IPS DF 6.9 (cell line): ENCODE data around the gene WDR12.
"Not testable (repeated sequence)": the region's sequence is repeated elsewhere in the genome, so short reads cannot be mapped to it uniquely, and the experiment has no call there.

Experiments
- DNase-seq: peaks from one replicate; pipeline ENCODE4 v3.0.0-alpha.2; 2013; ENCODE audit warnings: low read depth, low spot score
- H3K27ac ChIP-seq: one replicate; pipeline ENCODE4 v1.5.1; 2013; ENCODE audit warnings: low read length, control low read depth
- H3K27me3 ChIP-seq: 2 replicates; pipeline ENCODE4 v1.6.1; 2013; ENCODE audit warnings: mild to moderate bottlenecking, low read length; ENCODE audit not compliant: control insufficient read depth, insufficient read depth
- H3K36me3 ChIP-seq: 2 replicates; pipeline ENCODE4 v1.6.1; 2013; ENCODE audit warnings: low read length; ENCODE audit not compliant: control insufficient read depth, insufficient read depth
- H3K4me1 ChIP-seq: 2 replicates; pipeline ENCODE4 v1.6.1; 2013; ENCODE audit warnings: low read length; ENCODE audit not compliant: control insufficient read depth, insufficient read depth
- H3K4me3 ChIP-seq: 2 replicates; pipeline ENCODE4 v1.5.1; 2013; ENCODE audit warnings: mild to moderate bottlenecking, low read length
- H3K9me3 ChIP-seq: 2 replicates; pipeline ENCODE4 v1.6.1; 2013; ENCODE audit warnings: low read length, inconsistent platforms; ENCODE audit not compliant: control insufficient read depth, insufficient read depth
- WGBS: extraction: QIAGEN DNeasy Blood & Tissue Kit; methylation state at CpG from one replicate; pipeline ENCODE4 v1.1.7; 2013; ENCODE audit warnings: mixed read lengths, missing lambda C conversion rate; ENCODE audit not compliant: insufficient read length, insufficient coverage; 5-methylcytosine and 5-hydroxymethylcytosine counted together

Gene WDR12

GRCh38 chr2:202911512-202912341 is at the start of gene WDR12, which contains the start of gene CARF:
TSS of gene WDR12 (minus strand) at chr2:202911673. CDS start at chr2:202911476, 197 bp downstream.
TSS of gene CARF (plus strand) at chr2:202912275. CDS start at chr2:202941903, 29,628 bp downstream.
- Histone ChIP-seq H3K4me3 (peak within 1 kb of the TSS; percentile 90), H3K9me3 (no peaks in the 10 kb centered on the region; the same call in 1 of the 2 replicates), H3K27me3 (no peaks in the 10 kb centered on the region), H3K4me1 (no peaks in the 10 kb centered on the region), H3K36me3 (no peaks in the 10 kb centered on the region), H3K27ac (no peak within 1 kb of the TSS)
- WGBS = no CpG with 5 or more reads among the region's 39 CpGs
- peak; percentile 75 for DNase-seq

GRCh38 chr2:202960524-202960923 is 49.1 kb upstream of the WDR12 start:
- Histone ChIP-seq H3K4me3 (no peak overlapping the region), H3K27me3 (no peaks in the 10 kb centered on the region), H3K4me1 (no peaks in the 10 kb centered on the region), H3K36me3 (no peaks in the 10 kb centered on the region), H3K9me3 (no peaks in the 10 kb centered on the region), H3K27ac (no peak overlapping the region)
- DNase-seq = no peak
- no CpG with 5 or more reads among the region's 6 CpGs for WGBS

- no CpG with 5 or more reads among the region's 2 CpGs for WGBS
- Histone ChIP-seq H3K27ac (no peak overlapping the region), H3K4me1 (no peaks in the 10 kb centered on the region), H3K36me3 (no peaks in the 10 kb centered on the region), H3K27me3 (no peaks in the 10 kb centered on the region), H3K9me3 (no peaks in the 10 kb centered on the region), H3K4me3 (no peak overlapping the region)
- DNase-seq = no peak
These were observed 39.1 kb upstream of the WDR12 start for GRCh38 chr2:202950592-202950991.

GRCh38 chr2:202949333-202949732 is 37.9 kb upstream of the WDR12 start:
- H3K4me1 ChIP-seq, H3K36me3 ChIP-seq, DNase-seq, H3K4me3 ChIP-seq, H3K27me3 ChIP-seq, H3K9me3 ChIP-seq, H3K27ac ChIP-seq: not testable (repeated sequence)
- no CpG with 5 or more reads among the region's 3 CpGs for whole genome bisulfite sequencing

GRCh38 chr2:202945497-202945896 is 34.0 kb upstream of the WDR12 start:
- Histone ChIP-seq H3K9me3 (no peaks in the 10 kb centered on the region), H3K27ac (no peak overlapping the region), H3K4me3 (no peak overlapping the region), H3K36me3 (no peaks in the 10 kb centered on the region), H3K27me3 (no peaks in the 10 kb centered on the region), H3K4me1 (no peaks in the 10 kb centered on the region)
- no CpG with 5 or more reads among the region's 2 CpGs for WGBS
- DNase-seq = no peak

- Histone ChIP-seq H3K27ac (no peak overlapping the region), H3K4me3 (no peak overlapping the region), H3K4me1 (no peaks in the 10 kb centered on the region), H3K36me3 (no peaks in the 10 kb centered on the region), H3K27me3 (no peaks in the 10 kb centered on the region), H3K9me3 (no peaks in the 10 kb centered on the region)
- DNase-seq = no peak
- no CpG with 5 or more reads among the region's 3 CpGs for WGBS
These were observed 33.3 kb upstream of the WDR12 start for GRCh38 chr2:202944816-202945215.

GRCh38 chr2:202944408-202944807 is 32.9 kb upstream of the WDR12 start:
- Histone ChIP-seq H3K4me3 (no peak overlapping the region), H3K4me1 (no peaks in the 10 kb centered on the region), H3K27me3 (no peaks in the 10 kb centered on the region), H3K9me3 (no peaks in the 10 kb centered on the region), H3K27ac (no peak overlapping the region), H3K36me3 (no peaks in the 10 kb centered on the region)
- no CpG with 5 or more reads among the region's 1 CpG for WGBS
- DNase-seq = no peak

- Histone ChIP-seq H3K27ac (no peak overlapping the region), H3K27me3 (no peaks in the 10 kb centered on the region), H3K9me3 (no peaks in the 10 kb centered on the region), H3K36me3 (no peaks in the 10 kb centered on the region), H3K4me1 (no peaks in the 10 kb centered on the region), H3K4me3 (no peak overlapping the region)
- DNase-seq = no peak
- WGBS = no CpG with 5 or more reads among the region's 4 CpGs
These were observed 30.3 kb upstream of the WDR12 start for GRCh38 chr2:202941771-202942170.

- Histone ChIP-seq H3K4me3 (no peak overlapping the region), H3K9me3 (no peaks in the 10 kb centered on the region), H3K27ac (no peak overlapping the region), H3K27me3 (no peaks in the 10 kb centered on the region), H3K4me1 (no peaks in the 10 kb centered on the region), H3K36me3 (no peaks in the 10 kb centered on the region)
- DNase-seq = no peak
- WGBS = no CpG with 5 or more reads among the region's 3 CpGs
These were observed 27.5 kb upstream of the WDR12 start for GRCh38 chr2:202938960-202939359.

- Histone ChIP-seq H3K36me3 (no peaks in the 10 kb centered on the region), H3K4me3 (no peak overlapping the region), H3K9me3 (no peaks in the 10 kb centered on the region), H3K27ac (no peak overlapping the region), H3K27me3 (no peaks in the 10 kb centered on the region), H3K4me1 (no peaks in the 10 kb centered on the region)
- no CpG with 5 or more reads among the region's 2 CpGs for WGBS
- no peak for DNase-seq
These were observed 23.0 kb upstream of the WDR12 start for GRCh38 chr2:202934456-202934855.

- Histone ChIP-seq H3K4me1 (no peaks in the 10 kb centered on the region), H3K27me3 (no peaks in the 10 kb centered on the region), H3K4me3 (no peak overlapping the region), H3K9me3 (no peaks in the 10 kb centered on the region), H3K36me3 (no peaks in the 10 kb centered on the region), H3K27ac (no peak overlapping the region)
- WGBS = no CpG with 5 or more reads among the region's 2 CpGs
- no peak for DNase-seq
These were observed 22.5 kb upstream of the WDR12 start for GRCh38 chr2:202933958-202934357.
